Activated CD4-positive, alpha-beta T cell treated with anti-CD3 and anti-CD28 coated beads, Interleukin-2, amount 50 U/mL, for 24 hours (primary cell): ENCODE results near the gene LAMA2.

Source experiments
- DNase-seq, 2 donors: peaks; one replicate each; pipeline ENCODE4 v3.0.0-alpha.2; 2020; ENCODE audit warnings: low read depth in 1 of 2, low spot score in 1 of 2

Gene LAMA2

GRCh38 chr6:128914051-128914450 is 31.1 kb downstream of the LAMA2 start:
- no peak for DNase-seq

GRCh38 chr6:128918886-128919285 is 35.9 kb downstream of the LAMA2 start:
- DNase-seq: no peak

- no peak for DNase-seq
These were observed 36.7 kb downstream of the LAMA2 start for GRCh38 chr6:128919412-128920180.

GRCh38 chr6:128925765-128926164 is 42.8 kb downstream of the LAMA2 start:
- no peak for DNase-seq

DNA sequence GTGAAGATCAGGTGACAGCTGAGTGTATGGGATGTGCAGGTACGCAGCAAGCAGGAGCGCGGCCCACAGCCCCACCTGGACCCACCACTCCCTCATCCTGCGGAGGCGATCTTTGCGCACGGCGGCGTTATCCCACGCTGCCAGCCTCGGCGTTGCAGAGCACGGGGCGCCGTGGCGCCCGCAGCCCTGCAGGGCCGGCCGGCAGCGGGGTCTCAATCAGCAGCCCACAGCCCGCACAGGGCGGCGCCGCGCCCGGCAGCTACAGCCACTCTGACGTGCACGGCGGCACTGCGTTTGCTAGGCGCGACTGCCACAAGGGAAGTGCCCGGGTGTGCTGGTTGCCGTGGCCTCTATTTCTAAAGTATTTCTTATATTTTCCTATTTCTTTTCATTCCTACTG is 46.9 kb downstream of the LAMA2 start:
- DNase-seq: no peak

GRCh38 chr6:128930321-128930720 is 47.4 kb downstream of the LAMA2 start:
- DNase-seq: no peak

- DNase-seq: no peak
These were observed 49.1 kb downstream of the LAMA2 start for GRCh38 chr6:128932061-128932460.

DNA sequence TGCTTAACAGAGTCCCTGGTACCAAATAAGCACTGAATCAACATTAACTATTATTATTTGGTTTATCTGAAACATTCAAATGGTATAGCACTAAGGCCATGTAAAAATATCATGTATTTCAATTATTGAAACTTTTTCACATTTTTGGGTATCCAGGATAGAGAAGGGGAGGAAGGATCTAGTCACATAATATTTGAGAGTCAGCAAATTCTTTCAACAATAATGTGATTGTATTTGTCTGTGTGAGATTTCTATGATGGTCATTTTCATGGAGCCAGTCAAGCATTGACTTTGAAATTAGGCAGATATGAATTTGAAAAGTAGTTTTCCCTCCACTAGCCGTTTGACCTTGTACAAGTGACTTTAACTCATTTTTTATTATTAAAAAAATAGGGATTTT is 67.9 kb downstream of the LAMA2 start:
- no peak for DNase-seq

- no peak for DNase-seq
These were observed 70.0 kb downstream of the LAMA2 start for GRCh38 chr6:128952902-128953301.

DNA sequence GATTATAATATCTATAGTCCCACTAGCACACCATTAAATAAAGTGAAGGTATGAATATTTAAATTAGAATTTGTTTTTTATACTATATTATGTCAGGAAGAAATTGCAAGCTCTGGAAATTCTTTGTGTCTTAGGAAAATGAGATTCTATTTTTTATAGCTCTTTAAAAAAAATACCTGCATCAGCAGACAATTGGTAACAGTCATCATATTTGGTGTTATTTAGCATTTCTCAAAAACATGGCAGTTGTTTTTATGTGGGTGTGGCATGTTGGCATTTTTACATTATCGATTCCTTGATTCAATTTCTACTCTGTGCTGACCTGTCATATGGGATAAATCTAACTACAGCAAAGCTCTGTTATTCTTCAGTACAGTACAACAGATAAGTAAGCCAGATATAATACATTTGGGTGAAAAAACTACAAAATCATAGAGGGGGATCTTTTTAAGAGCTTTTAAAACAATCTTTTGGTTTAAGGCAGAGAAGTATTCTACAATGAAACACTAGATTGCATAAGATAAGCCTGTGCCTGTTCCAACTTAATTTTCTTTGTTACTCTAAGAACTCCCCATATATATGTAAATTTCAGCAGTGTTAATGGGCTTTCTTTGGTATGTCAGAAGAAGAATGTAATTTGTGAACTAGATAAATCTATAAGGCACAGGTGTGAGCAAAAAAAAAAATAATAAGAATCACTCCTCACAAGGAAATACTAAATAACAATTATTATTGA is 71.5 kb downstream of the LAMA2 start:
- no peak for DNase-seq

GRCh38 chr6:128963561-128963960 is 80.6 kb downstream of the LAMA2 start:
- no peak for DNase-seq

- DNase-seq: no peak
These were observed 81.4 kb downstream of the LAMA2 start for GRCh38 chr6:128964233-128964755.

GRCh38 chr6:128964771-128965170 is 81.8 kb downstream of the LAMA2 start:
- no peak for DNase-seq

- DNase-seq: no peak
These were observed 84.0 kb downstream of the LAMA2 start for GRCh38 chr6:128966934-128967333.

DNA sequence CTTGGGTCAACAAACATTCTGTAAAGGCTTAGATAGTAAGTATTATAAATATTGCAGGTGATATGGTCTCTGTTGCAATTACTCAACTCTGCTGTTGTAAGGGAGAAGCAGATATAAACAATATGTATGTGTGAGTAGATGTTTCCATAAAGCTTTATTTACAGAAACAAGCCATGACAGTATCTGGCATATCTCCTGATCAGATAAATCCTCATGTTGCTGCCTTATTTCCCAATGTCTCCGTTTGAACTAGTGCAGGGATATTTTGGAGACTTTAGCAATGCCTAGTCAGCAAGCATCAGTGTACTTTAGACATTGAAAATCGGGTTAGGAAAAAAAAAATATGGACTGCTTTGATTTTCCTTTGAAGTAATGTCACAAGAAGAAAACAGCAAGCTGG is 96.1 kb downstream of the LAMA2 start:
- DNase-seq: no peak

DNA sequence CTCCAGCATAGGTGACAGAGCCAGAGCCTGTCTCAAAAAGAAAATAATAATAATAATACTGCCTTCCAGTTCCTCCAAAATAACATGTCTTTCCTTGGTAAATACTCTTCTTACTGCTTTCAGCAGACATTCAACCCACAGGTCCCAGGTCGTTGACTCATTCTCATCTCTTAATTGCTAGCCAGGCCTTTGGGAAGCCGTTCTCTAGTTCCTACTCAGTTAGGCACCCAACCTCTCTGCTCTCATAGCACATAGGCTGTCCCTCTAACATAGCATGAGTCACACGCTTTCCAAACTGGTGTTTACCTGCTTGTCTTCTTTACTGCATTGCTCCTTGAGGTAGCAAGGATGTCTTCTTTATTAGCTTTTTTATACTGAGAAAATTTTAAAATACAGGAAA is 98.8 kb downstream of the LAMA2 start:
- no peak for DNase-seq

DNA sequence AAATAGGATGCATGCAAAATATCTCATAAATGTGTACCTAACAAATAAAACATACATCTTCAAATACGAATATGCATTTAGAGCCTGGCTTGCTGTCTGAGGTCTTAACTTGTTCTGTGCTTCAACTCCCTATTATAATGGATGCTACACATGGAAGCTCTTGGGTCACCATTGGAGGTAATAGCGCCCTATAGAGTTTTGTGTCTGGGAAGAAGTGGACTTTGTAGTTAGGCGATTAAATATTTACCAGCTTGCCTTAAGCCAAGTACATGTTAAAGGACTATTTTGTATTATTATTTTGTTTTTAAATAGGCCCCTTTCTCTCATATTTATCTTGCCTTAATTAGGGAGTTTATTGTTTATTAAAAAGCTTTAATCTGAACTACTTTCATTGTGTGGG is 107.4 kb downstream of the LAMA2 start:
- DNase-seq: no peak

- DNase-seq: no peak
These were observed 108.0 kb downstream of the LAMA2 start for GRCh38 chr6:128990915-128991314.

DNA sequence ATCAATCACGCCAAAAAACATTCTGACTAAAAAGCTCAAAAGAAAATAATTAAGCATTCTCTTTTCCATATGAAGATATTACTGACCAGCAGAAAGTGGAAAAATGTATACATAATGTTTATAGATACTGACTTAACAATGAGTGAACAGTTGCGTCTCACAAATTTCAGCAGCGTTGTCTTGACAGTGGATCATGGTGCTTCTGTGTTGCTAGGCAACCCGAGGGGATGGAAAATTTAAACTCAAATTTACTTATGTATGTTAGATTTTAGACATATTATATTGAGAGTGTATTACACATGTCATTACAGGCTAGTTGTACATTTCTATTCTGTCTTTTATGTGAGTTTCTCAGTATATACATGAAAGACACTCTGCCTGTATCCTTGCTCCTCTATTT is 110.2 kb downstream of the LAMA2 start:
- no peak for DNase-seq

DNA sequence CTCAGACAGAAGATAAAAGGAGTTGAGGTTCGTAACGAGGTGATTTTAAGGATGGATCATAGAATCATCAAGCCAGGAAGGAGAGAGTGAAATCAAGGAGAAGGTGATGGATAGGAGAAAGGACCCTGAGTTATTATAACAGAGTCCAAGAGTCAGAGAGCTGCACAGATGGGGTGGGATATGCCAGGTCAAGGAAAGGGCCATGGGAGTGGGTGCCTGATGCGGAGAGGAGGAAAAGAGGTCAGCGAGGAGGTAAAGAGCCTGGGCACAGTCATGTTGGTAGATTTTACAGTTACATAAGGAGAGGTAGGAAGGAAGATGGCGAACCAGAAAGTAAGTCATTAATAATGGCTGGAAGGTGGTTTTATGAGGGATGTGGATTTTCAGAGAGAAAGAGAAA is 114.9 kb downstream of the LAMA2 start:
- DNase-seq: no peak

- no peak for DNase-seq
These were observed 124.0 kb downstream of the LAMA2 start for GRCh38 chr6:129006724-129007514.
